CD8-positive, alpha-beta memory T cell (primary cell): Measurements from ENCODE around the gene ATP2B1. TPM values are rescaled to one million over a fixed set of nuclear protein-coding genes. Genes with fewer than 3 reads are reported as not detected.
A peak's percentile ranks its signal among the peaks of the same experiment; 100 is the strongest.

Source experiments
- CTCF ChIA-PET: fragments of 350-600 bp; sonication (Branson Sonifier 250); formaldehyde crosslinking; loops from one replicate; lab custom pipeline; 2021; ENCODE audit warnings: antibody characterized with exemption; lab: Charles Lee
- POLR2A ChIA-PET: fragments of 350-600 bp; sonication (Branson Sonifier 250); formaldehyde crosslinking; loops from one replicate; lab custom pipeline; 2021; ENCODE audit warnings: antibody characterized with exemption; lab: Charles Lee
- DNase-seq, 5 donors: peaks; one replicate each; pipeline versions ENCODE4 v3.0.0 to v3.0.0-alpha.2; 2020 to 2022; ENCODE audit warnings: mixed read lengths in 1 of 5
- H3K27ac ChIP-seq: one replicate; pipeline ENCODE4 v1.7.0; 2013; ENCODE audit warnings: low read depth, mild to moderate bottlenecking, low read length, moderate library complexity
- H3K27me3 ChIP-seq: 2 replicates; pipeline ENCODE4 v1.7.0; 2013; ENCODE audit warnings: low read length, mild to moderate bottlenecking; ENCODE audit not compliant: insufficient read depth, poor library complexity, severe bottlenecking
- H3K36me3 ChIP-seq: 2 replicates; pipeline ENCODE4 v1.7.0; 2013; ENCODE audit warnings: mild to moderate bottlenecking, low read length, moderate library complexity; ENCODE audit not compliant: insufficient read depth
- H3K4me1 ChIP-seq: 2 replicates; pipeline ENCODE4 v1.7.0; 2013; ENCODE audit warnings: mild to moderate bottlenecking, low read length, moderate library complexity; ENCODE audit not compliant: insufficient read depth
- H3K4me3 ChIP-seq: 2 replicates; pipeline ENCODE4 v1.7.0; 2013; ENCODE audit warnings: mild to moderate bottlenecking, low read length
- H3K9me3 ChIP-seq: 2 replicates; pipeline ENCODE4 v1.7.0; 2013; ENCODE audit warnings: mild to moderate bottlenecking, low read length
- H3K27ac Mint-ChIP-seq, 8 donors: one replicate each; pipeline ENCODE4 v1.8.0; 2020 to 2021; ENCODE audit warnings: mixed read lengths in 8 of 8, mild to moderate bottlenecking in 6 of 8, inconsistent platforms in 3 of 8, moderate library complexity in 3 of 8
- H3K27me3 Mint-ChIP-seq, 2 donors: one replicate each; pipeline ENCODE4 v1.8.0; 2020 to 2021; ENCODE audit warnings: mixed read lengths in 2 of 2, mild to moderate bottlenecking in 1 of 2, moderate library complexity in 1 of 2
- H3K36me3 Mint-ChIP-seq, 3 donors: one replicate each; pipeline ENCODE4 v1.8.0; 2020 to 2021; ENCODE audit warnings: mixed read lengths in 3 of 3, inconsistent platforms in 1 of 3, mild to moderate bottlenecking in 1 of 3
- H3K4me1 Mint-ChIP-seq, 3 donors: one replicate each; pipeline ENCODE4 v1.8.0; 2020 to 2021; ENCODE audit warnings: mixed read lengths in 3 of 3, inconsistent platforms in 1 of 3, mild to moderate bottlenecking in 1 of 3
- H3K4me3 Mint-ChIP-seq, 7 donors: one replicate each; pipeline ENCODE4 v1.8.0; 2020 to 2021; ENCODE audit warnings: mixed read lengths in 7 of 7, mild to moderate bottlenecking in 6 of 7, moderate library complexity in 4 of 7, inconsistent platforms in 2 of 7
- H3K9me3 Mint-ChIP-seq, 5 donors: one replicate each; pipeline ENCODE4 v1.8.0; 2020 to 2022; ENCODE audit warnings: mixed read lengths in 5 of 5, mild to moderate bottlenecking in 3 of 5, moderate library complexity in 2 of 5, inconsistent platforms in 1 of 5
- polyA plus RNA-seq: library from polyadenylated mRNA; unstranded; fragments of 300-500 nt; fragmentation: Illumina TruSeq; gene quantifications from one replicate; pipeline ENCODE4 v1.2.3, GENCODE V29; 2021
- total RNA-seq, 2 experiments: library from RNA; stranded (reverse); gene quantifications; one replicate each; pipeline ENCODE4 v1.2.3, GENCODE V29; 2021

Gene ATP2B1
- total and polyA plus RNA-seq, 3 experiments from 2014 or later = 32.7 to 45.3 (median 32.8) TPM

DNA sequence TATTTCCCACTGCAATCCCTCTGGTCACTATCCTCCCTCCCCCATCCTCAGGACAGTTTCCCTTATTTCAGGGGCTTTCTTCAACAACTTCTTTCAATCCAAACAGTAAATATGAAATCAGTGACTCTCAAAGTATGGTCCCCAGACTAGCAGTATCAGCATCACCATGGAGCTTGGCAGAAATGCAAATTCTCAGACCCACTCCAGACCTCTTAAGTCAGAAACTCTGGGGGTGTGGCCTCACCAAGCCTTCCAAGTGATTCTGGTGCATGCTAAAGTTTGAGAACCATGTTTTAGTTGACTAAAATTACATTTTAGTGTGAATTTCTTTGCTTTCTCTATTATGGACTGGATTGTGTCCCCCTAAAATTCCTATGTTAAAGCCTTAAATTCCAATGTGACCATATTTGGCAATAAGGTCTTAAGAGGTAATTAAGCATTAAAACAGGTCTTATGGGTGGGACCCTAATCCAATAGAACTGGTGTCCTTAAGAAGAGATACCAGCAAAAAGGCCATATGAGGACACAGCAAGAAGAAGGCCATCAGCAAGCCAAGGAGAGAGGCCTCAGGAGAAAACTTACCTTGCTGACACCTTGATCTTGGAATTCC lies 23.2 kb downstream of the ATP2B1 start:
- Histone ChIP-seq H3K27me3 (no peaks in the 10 kb centered on the region), H3K4me3 (no peak overlapping the region), H3K9me3 (no peaks in the 10 kb centered on the region), H3K27ac (no peak overlapping the region), H3K36me3 (no peaks in the 10 kb centered on the region), H3K4me1 (peaks cover 6% of the 10 kb centered on the region)
- H3K9me3 Mint-ChIP-seq = peaks cover 4 to 21% (median 17%) of the 10 kb centered on the region in 5 donors
- H3K27ac Mint-ChIP-seq = peak overlapping the region in 3 of 8 donors; percentile 8 to 78 (median 65)
- POLR2A ChIA-PET = no interaction called here
- CTCF ChIA-PET = interaction anchor here (1.2 kb wide), 1 partner anchor 16 kb away, joined by 3 read pairs; no protein-coding TSS in a partner anchor
- no peak overlapping the region for H3K4me3 Mint-ChIP-seq
- H3K4me1 Mint-ChIP-seq = peaks cover 72 to 96% (median 84%) of the 10 kb centered on the region in 3 donors
- peaks cover 9 to 25% (median 16%) of the 10 kb centered on the region in 3 donors for H3K36me3 Mint-ChIP-seq
- no peak for DNase-seq
- H3K27me3 Mint-ChIP-seq = peaks cover 0 to 1% of the 10 kb centered on the region in 2 donors

DNA sequence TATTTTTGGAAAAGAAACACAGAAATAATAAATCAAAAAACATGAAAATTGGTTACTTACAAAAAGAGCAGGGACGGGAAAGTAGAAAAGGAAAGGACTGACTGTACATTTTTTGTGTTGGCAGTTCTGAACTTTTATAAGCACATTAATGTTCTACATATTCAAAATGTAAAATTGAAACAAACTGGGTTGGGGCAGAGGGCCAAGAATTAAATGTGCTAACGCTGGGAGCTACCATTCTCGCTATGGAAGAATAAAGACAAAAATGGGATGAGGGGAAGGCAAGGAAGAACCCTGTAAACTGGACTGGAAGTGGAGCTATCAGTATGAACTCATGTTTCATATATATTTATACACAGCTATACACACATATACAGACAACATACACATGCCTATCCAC lies 24.5 kb downstream of the ATP2B1 start:
- POLR2A ChIA-PET = no interaction called here
- H3K4me3 ChIP-seq = no peak overlapping the region
- H3K27me3 Mint-ChIP-seq = peaks cover 0 to 1% of the 10 kb centered on the region in 2 donors
- peaks cover 5% of the 10 kb centered on the region for H3K4me1 ChIP-seq
- peaks cover 72 to 96% (median 82%) of the 10 kb centered on the region in 3 donors for H3K4me1 Mint-ChIP-seq
- CTCF ChIA-PET = interaction anchor here (1.2 kb wide), 1 partner anchor 15 kb away, joined by 3 read pairs; no protein-coding TSS in a partner anchor
- H3K36me3 Mint-ChIP-seq = peaks cover 13 to 34% (median 19%) of the 10 kb centered on the region in 3 donors
- H3K27ac ChIP-seq = no peak overlapping the region
- H3K9me3 ChIP-seq = no peaks in the 10 kb centered on the region
- peaks cover 8 to 28% (median 25%) of the 10 kb centered on the region in 5 donors for H3K9me3 Mint-ChIP-seq
- no peaks in the 10 kb centered on the region for H3K36me3 ChIP-seq
- H3K27ac Mint-ChIP-seq = peak overlapping the region in 2 of 8 donors; percentile 11 to 22
- no peaks in the 10 kb centered on the region for H3K27me3 ChIP-seq
- no peak for DNase-seq
- H3K4me3 Mint-ChIP-seq = no peak overlapping the region

DNA sequence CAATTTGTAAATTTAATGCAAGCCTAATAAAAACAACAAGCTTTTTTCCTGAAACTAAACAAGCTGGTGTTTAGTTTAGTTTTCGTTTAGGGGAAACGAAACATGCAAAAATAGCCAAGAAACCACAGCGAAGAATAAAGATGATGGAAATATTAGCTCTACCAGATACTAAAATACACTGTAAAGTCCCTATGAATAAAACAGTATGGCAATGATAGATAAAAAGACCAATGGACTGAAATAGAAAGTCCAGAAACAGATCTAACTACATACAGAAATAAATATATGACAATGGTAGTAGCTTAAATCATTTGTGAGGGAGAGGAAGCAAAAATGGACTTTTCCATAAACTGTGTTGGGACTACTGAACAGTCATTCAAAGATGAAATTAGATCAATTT lies 26.4 kb downstream of the ATP2B1 start:
- ChIA-PET POLR2A (no interaction called here), CTCF (no interaction called here)
- Histone ChIP-seq H3K4me1 (peaks cover 11% of the 10 kb centered on the region), H3K4me3 (no peak overlapping the region), H3K27me3 (no peaks in the 10 kb centered on the region), H3K27ac (no peak overlapping the region), H3K36me3 (no peaks in the 10 kb centered on the region), H3K9me3 (no peaks in the 10 kb centered on the region)
- Mint-ChIP-seq H3K9me3 (peaks cover 8 to 28% (median 25%) of the 10 kb centered on the region in 5 donors), H3K36me3 (peaks cover 13 to 34% (median 19%) of the 10 kb centered on the region in 3 donors), H3K27me3 (peaks cover 0 to 1% of the 10 kb centered on the region in 2 donors), H3K4me1 (peaks cover 75 to 97% (median 83%) of the 10 kb centered on the region in 3 donors), H3K27ac (peak overlapping the region in 1 of 8 donors; percentile 10), H3K4me3 (no peak overlapping the region)
- DNase-seq = no peak

GRCh38 chr12:89680409-89680808 lies 28.2 kb downstream of the ATP2B1 start:
- Mint-ChIP-seq H3K36me3 (peaks cover 14 to 34% (median 21%) of the 10 kb centered on the region in 3 donors), H3K9me3 (peaks cover 8 to 28% (median 25%) of the 10 kb centered on the region in 5 donors), H3K4me3 (peak overlapping the region in 1 of 7 donors; percentile 11), H3K27ac (peak overlapping the region in 1 of 8 donors; percentile 6), H3K4me1 (peaks cover 73 to 97% (median 81%) of the 10 kb centered on the region in 3 donors), H3K27me3 (peaks cover 0 to 1% of the 10 kb centered on the region in 2 donors)
- no peak for DNase-seq
- no peaks in the 10 kb centered on the region for H3K27me3 ChIP-seq
- no peak overlapping the region for H3K4me3 ChIP-seq
- H3K36me3 ChIP-seq = no peaks in the 10 kb centered on the region
- POLR2A ChIA-PET = no interaction called here
- H3K4me1 ChIP-seq = peaks cover 18% of the 10 kb centered on the region
- no peaks in the 10 kb centered on the region for H3K9me3 ChIP-seq
- CTCF ChIA-PET = no interaction called here
- no peak overlapping the region for H3K27ac ChIP-seq

GRCh38 chr12:89679631-89680030 lies 29.0 kb downstream of the ATP2B1 start:
- Mint-ChIP-seq H3K4me3 (peak overlapping the region in 2 of 7 donors; percentile 0 to 2), H3K27me3 (peaks cover 0 to 1% of the 10 kb centered on the region in 2 donors), H3K4me1 (peaks cover 71 to 97% (median 81%) of the 10 kb centered on the region in 3 donors), H3K27ac (peak overlapping the region in 1 of 8 donors; percentile 1), H3K36me3 (peaks cover 11 to 34% (median 17%) of the 10 kb centered on the region in 3 donors), H3K9me3 (peaks cover 8 to 28% (median 25%) of the 10 kb centered on the region in 5 donors)
- POLR2A ChIA-PET = no interaction called here
- no peak overlapping the region for H3K27ac ChIP-seq
- no peaks in the 10 kb centered on the region for H3K27me3 ChIP-seq
- CTCF ChIA-PET = no interaction called here
- H3K4me1 ChIP-seq = peaks cover 26% of the 10 kb centered on the region
- H3K9me3 ChIP-seq = no peaks in the 10 kb centered on the region
- no peak for DNase-seq
- no peak overlapping the region for H3K4me3 ChIP-seq
- no peaks in the 10 kb centered on the region for H3K36me3 ChIP-seq

GRCh38 chr12:89678225-89678624 lies 30.4 kb downstream of the ATP2B1 start:
- no peak overlapping the region for H3K27ac ChIP-seq
- no peak for DNase-seq
- Mint-ChIP-seq H3K9me3 (peaks cover 8 to 28% (median 25%) of the 10 kb centered on the region in 5 donors), H3K36me3 (peaks cover 11 to 31% (median 15%) of the 10 kb centered on the region in 3 donors), H3K4me1 (peaks cover 76 to 97% (median 82%) of the 10 kb centered on the region in 3 donors), H3K27me3 (peaks cover 0 to 1% of the 10 kb centered on the region in 2 donors), H3K27ac (peak overlapping the region in 5 of 8 donors; percentile 17 to 62 (median 52)), H3K4me3 (no peak overlapping the region)
- H3K4me3 ChIP-seq = no peak overlapping the region
- H3K9me3 ChIP-seq = no peaks in the 10 kb centered on the region
- H3K4me1 ChIP-seq = peaks cover 40% of the 10 kb centered on the region
- ChIA-PET CTCF (no interaction called here), POLR2A (no interaction called here)
- no peaks in the 10 kb centered on the region for H3K36me3 ChIP-seq
- no peaks in the 10 kb centered on the region for H3K27me3 ChIP-seq

GRCh38 chr12:89676930-89677329 lies 31.7 kb downstream of the ATP2B1 start:
- POLR2A ChIA-PET = no interaction called here
- H3K36me3 Mint-ChIP-seq = peaks cover 10 to 20% (median 14%) of the 10 kb centered on the region in 3 donors
- H3K27ac Mint-ChIP-seq = peak overlapping the region in 2 of 8 donors; percentile 24 to 70
- H3K27ac ChIP-seq = no peak overlapping the region
- no peaks in the 10 kb centered on the region for H3K36me3 ChIP-seq
- no peaks in the 10 kb centered on the region for H3K27me3 ChIP-seq
- no peaks in the 10 kb centered on the region for H3K9me3 ChIP-seq
- peaks cover 79 to 97% (median 85%) of the 10 kb centered on the region in 3 donors for H3K4me1 Mint-ChIP-seq
- no peak overlapping the region for H3K4me3 Mint-ChIP-seq
- peaks cover 41% of the 10 kb centered on the region for H3K4me1 ChIP-seq
- peaks cover 0 to 1% of the 10 kb centered on the region in 2 donors for H3K27me3 Mint-ChIP-seq
- no peak overlapping the region for H3K4me3 ChIP-seq
- peaks cover 3 to 20% (median 18%) of the 10 kb centered on the region in 5 donors for H3K9me3 Mint-ChIP-seq
- CTCF ChIA-PET = no interaction called here
- DNase-seq = no peak

DNA sequence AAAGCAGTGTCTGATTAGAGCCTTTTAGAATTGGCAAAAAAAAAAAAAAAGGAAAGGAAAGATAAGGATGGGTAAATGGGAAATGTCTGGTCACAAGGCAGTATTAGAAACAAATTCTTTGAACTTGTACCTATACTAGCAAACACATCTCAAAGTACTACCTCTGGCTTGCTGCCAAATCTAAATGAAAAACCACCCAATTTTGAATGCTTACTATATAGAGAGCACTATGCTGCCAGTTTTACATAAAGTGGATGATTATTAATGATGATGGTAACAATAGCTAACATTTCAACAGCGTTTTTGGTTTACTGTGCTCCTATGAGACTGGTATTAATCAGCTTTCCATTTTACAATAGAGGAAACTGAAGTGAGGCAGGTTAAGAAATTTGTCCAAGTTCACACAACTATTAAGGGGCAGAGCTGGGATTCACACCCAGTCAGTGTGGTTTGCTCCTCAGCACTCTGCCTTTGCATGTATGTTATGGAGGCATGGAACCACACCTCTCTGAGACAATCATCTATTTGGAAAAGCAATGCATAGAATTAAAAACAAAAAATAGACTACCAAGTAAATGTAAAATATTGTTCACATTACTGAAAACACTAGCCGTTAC lies 34.2 kb downstream of the ATP2B1 start:
- H3K36me3 ChIP-seq = no peaks in the 10 kb centered on the region
- no peak overlapping the region for H3K4me3 ChIP-seq
- Mint-ChIP-seq H3K36me3 (peaks cover under 1 to 4% (median 1%) of the 10 kb centered on the region in 3 donors), H3K27me3 (no peaks in the 10 kb centered on the region), H3K4me1 (peaks cover 74 to 100% (median 90%) of the 10 kb centered on the region in 3 donors), H3K9me3 (peaks cover 0 to under 1% (median 0%) of the 10 kb centered on the region in 5 donors), H3K4me3 (peak overlapping the region in 2 of 7 donors; percentile 26 to 27), H3K27ac (peak overlapping the region in 2 of 8 donors; percentile 23 to 32)
- no peak for DNase-seq
- ChIA-PET CTCF (no interaction called here), POLR2A (no interaction called here)
- H3K9me3 ChIP-seq = no peaks in the 10 kb centered on the region
- no peaks in the 10 kb centered on the region for H3K27me3 ChIP-seq
- H3K4me1 ChIP-seq = peaks cover 40% of the 10 kb centered on the region
- no peak overlapping the region for H3K27ac ChIP-seq
